Measurements from ENCODE around the gene FUT8.

FUT8 gene

GRCh38 chr14:65776193-65776852 lies 363.8 kb downstream of the FUT8 start:
- no peak for DNase-seq (ENCODE audit: low spot score)

GRCh38 chr14:65780566-65780965 lies 368.0 kb downstream of the FUT8 start:
- no peak for DNase-seq (ENCODE audit: low spot score)

- no peak for DNase-seq (ENCODE audit: low spot score)
These were observed 370.6 kb downstream of the FUT8 start for GRCh38 chr14:65783101-65783500.

- no peak for DNase-seq (ENCODE audit: low spot score)
These were observed 371.0 kb downstream of the FUT8 start for GRCh38 chr14:65783576-65783975.

GRCh38 chr14:65784574-65784973 lies 372.0 kb downstream of the FUT8 start:
- no peak for DNase-seq (ENCODE audit: low spot score)

- no peak for DNase-seq (ENCODE audit: low spot score)
These were observed 374.9 kb downstream of the FUT8 start for GRCh38 chr14:65787461-65787860.

- no peak for DNase-seq (ENCODE audit: low spot score)
These were observed 376.3 kb downstream of the FUT8 start for GRCh38 chr14:65788876-65789275.

- DNase-seq (ENCODE audit: low spot score): no peak
These were observed 376.8 kb downstream of the FUT8 start for GRCh38 chr14:65789363-65789762.

GRCh38 chr14:65790172-65790815 lies 377.8 kb downstream of the FUT8 start:
- DNase-seq (ENCODE audit: low spot score): no peak

- no peak for DNase-seq (ENCODE audit: low spot score)
These were observed 378.9 kb downstream of the FUT8 start for GRCh38 chr14:65791191-65791981.

- DNase-seq (ENCODE audit: low spot score): no peak
These were observed 379.8 kb downstream of the FUT8 start for GRCh38 chr14:65792208-65792905.
